Hindlimb muscle (tissue), 1 donor: ENCODE measurements around the gene BRWD1. TPM values are rescaled to one million over a fixed set of nuclear protein-coding genes. Genes with fewer than 3 reads are reported as not detected.

Source experiments
- DNase-seq: peaks from one replicate; pipeline ENCODE4 v3.0.0-alpha.2; 2013
- polyA plus RNA-seq: library from polyadenylated mRNA; unstranded; fragments of 120-200 nt; gene quantifications from one replicate; pipeline ENCODE4 v1.2.1, GENCODE V29; 2013; ENCODE audit not compliant: insufficient read length

BRWD1 gene
- 27.7 TPM for polyA plus RNA-seq

DNA sequence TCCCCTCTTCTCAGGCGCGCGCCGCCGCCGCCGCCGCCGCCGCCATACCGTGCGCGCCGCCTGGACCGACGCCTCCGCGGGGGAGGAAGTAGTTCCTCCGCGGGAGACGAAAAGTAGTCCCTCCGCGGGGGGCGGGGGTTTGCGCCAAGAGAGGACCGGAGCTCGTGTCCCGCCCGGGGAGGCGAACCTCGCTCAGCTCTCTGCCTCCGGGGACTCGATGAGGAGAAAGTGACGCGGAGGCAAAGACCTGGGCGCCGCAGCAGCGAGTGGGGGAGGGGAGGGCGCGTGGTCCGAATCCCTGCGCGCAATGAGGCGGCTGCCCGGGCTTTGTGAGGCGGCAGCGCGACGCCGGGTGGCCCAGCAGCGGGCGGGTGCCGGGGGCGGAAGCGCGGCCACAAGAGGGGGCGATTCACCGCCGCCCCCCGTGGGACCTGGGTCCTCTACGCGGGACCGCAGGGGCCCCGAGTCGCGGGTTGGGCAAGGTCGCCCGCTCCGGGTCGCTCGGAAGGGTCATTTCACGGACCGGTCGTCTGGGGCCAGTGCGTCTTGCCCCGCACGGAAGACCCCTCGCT, at the start of gene BRWD1:
Gene BRWD1, minus strand, starts transcription at position 62 of the 572 bp plus-strand sequence. CDS start 141 bp downstream, outside the sequence.
- DNase-seq = peak; percentile 90

GRCh38 chr21:39362733-39363132, 49.3 kb upstream of the BRWD1 start:
- no peak for DNase-seq

DNA sequence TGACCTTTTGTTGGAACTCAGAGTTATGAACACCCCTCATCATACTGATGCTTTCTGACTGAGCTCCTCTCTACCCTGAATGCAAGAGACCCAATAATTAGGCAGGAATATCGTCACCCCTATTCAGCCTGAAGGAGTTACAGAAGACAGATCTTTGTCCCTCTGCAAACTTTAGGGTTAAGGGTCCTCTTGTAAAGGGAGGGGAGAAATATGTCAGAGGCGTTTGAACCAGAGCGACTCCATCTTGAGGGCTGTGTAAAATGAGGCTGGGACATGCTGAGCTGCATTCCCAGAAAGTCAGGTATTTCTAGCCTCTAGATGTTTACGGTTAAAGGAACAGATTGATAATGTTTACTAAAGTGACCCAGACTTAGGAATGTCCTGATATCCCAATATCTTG, 46.0 kb upstream of the BRWD1 start:
- DNase-seq = no peak

DNA sequence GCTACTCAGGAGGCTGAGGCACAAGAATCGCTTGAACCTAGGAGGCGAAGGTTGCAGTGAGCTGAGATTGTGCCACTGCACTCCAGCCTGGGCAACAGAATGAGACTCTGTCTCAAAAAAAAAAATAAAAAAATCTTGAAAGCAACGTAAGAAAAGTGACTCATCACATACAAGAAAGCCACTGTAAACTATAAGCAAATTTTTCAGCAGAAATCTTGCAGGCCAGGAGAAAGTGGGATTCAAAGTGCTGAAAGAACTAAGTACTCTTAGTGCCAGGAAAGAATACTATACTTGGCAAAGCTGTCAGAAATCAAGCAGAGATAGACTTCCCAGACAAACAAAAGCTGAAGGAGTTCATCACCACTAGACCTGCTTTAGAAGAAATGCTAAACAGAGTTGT, 39.9 kb upstream of the BRWD1 start:
- DNase-seq = no peak

DNA sequence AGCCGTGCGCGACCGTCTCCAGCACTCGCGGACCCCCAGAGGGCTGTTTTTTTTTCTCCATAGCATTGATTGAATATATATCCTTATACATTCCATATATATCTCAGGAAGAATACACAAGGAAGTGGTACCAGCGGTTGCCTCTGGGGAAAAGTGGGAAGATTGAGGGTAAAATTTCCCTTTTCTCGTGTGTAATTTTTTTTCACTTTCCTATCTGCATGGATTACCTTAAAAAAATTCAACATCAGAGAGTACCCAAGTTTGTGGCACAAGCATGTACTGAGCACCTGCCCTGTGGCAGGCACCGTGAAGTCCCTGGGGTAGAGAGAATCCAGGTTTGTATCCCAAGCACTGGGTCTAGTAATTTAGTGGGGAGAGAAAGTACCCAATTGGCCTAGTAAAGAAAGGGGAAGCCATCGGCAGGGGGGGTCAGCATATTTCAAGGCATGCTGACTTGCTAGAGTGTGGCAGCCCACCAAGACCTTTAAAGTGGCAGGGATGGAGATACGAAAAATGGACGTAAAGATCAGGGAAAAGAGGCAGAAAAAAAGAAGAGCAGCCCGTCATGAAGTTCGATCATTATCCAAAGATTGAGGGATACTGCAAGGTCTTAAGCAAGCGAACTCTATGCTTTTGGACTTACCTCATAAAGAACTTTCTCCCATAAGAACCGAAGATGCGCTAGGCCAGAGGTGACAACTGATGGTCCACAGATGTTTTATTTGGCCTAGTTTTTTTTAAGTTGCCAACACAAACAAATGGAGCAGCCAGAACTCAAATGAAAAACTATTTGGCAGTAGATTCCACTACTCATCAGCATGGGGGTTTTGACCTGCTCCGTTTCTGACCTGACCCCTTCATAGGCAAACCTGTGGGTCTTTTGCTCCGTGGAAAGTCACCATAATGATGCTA, 36.9 kb upstream of the BRWD1 start:
- no peak for DNase-seq

GRCh38 chr21:39349211-39350093, 36.0 kb upstream of the BRWD1 start:
- DNase-seq = peak; percentile 97

- DNase-seq = peak; percentile 92
These were observed 35.2 kb upstream of the BRWD1 start, which contains the start of gene HMGN1 for GRCh38 chr21:39348355-39349210. HMGN1 (minus strand) TSS chr21:39349088; CDS start chr21:39348917, 171 bp downstream.

DNA sequence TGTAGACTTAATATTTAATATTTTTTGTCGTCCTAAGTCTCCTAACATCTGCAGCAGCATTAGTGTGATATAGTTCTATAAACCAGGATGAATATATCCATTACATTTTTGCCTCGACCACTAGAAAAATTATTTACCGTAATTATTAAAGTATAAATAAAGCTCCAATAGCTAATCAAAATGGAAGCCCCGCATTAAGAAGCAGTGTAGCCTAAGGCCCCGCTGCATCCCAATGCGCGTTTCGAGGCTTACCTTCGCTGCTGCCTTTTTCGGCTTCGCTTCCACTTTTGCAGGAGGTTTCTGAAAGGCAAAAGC, 34.6 kb upstream of the BRWD1 start:
- no peak for DNase-seq

GRCh38 chr21:39347537-39347936, 34.1 kb upstream of the BRWD1 start:
- DNase-seq = no peak

DNA sequence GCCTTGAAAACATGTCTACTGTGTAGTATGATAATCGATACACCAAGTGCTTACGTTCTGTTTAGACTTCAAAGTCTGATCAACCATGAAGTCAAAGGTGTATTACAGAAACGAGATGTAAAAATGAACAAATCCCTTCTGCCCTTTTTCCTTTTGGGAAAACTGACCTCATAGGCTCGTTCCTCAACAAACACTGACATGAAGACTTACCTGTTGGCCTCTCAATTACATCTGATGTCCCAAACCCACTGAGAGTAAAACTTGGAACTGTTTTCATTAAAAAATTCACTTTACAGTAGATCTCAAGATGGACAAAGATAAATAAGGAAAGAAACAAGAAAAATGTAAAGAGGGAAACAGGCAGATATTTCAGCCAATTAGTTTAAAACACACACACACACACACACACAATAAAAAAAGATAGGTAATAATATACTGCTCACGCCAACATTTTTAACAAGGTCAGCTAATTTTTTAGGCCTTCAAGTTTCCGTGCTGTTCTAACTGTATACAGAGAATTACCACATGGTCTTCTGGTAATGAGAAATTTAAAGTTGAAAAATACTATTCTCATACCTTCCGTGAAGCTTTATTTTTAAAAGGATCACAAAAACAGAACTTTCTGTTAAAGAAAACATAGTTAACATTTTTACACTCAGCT, 33.4 kb upstream of the BRWD1 start:
- no peak for DNase-seq

DNA sequence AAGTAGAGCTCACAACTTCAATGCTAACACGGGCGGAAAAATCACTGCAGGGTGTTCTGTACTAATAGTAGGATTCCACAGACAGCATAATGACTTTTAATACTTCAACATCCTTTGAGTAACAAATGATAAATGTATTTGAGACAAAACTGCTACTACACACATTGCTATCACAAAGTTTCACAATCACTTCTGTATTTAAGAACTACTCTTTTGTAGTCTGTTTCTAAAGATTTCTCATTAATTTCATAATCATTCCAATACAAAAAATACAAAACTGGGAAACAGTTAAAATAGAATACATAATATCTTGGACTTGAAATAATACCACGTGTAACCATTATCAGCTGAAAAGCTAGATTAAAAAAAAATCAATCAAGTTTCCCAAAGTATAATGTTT, 32.8 kb upstream of the BRWD1 start:
- DNase-seq = no peak

DNA sequence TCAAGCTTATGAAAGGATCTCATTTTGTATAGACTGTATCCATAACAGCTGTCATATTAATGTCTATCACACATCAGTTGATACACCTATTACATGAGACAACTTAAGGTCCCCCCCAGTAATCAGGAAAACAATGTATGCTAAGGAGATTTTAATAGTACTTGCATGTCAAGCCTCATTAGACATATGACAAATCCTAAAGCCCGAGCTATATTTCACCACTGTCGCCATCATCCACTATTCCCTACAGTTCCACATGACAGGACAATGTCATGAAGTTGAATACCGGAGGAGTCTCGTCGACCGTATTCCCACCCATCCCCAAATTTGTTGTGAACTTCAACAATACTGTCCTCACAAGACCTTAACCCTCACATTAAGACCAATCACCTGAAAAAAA, 32.0 kb upstream of the BRWD1 start:
- DNase-seq = no peak

- DNase-seq = no peak
These were observed 31.4 kb upstream of the BRWD1 start for GRCh38 chr21:39344848-39345247.

- no peak for DNase-seq
These were observed 28.0 kb upstream of the BRWD1 start for GRCh38 chr21:39341249-39341923.

DNA sequence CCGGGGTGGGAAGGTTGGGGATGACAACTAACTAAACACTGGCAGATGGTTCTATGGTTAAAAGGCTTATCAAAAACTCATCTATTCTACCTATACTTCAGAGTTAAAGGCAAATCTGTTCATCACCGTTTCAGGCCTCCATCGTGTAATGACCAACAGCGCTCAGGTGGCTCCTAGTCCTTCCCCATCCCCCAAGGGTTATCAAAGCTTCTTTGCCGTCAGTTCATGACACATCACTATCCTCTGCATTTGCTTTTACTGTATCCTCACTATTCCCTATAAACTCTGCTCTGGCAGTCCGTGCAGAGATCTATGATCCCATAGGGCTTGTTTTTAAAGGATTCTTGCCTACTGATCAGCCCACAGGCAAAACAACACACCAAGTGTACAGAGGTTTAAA, 27.3 kb upstream of the BRWD1 start:
- DNase-seq = no peak

DNA sequence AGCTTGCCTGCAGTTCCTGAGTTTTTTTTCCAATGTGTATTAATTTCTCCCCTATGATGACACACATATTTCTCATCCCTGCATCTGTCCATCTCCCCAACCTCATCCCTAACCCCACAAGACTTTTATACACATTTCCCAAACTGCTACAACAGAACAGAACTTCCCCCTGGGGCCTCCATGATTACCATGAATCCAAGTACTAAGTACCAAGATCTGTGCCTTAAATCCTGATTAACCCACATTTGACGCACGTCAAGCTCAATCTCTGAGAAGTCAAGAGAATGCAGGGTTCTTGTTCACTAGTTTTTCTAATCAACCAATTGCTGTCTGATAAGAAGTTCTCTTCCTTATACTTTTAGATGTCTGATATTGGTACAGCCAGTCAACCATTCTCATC, 25.8 kb upstream of the BRWD1 start:
- DNase-seq = no peak

DNA sequence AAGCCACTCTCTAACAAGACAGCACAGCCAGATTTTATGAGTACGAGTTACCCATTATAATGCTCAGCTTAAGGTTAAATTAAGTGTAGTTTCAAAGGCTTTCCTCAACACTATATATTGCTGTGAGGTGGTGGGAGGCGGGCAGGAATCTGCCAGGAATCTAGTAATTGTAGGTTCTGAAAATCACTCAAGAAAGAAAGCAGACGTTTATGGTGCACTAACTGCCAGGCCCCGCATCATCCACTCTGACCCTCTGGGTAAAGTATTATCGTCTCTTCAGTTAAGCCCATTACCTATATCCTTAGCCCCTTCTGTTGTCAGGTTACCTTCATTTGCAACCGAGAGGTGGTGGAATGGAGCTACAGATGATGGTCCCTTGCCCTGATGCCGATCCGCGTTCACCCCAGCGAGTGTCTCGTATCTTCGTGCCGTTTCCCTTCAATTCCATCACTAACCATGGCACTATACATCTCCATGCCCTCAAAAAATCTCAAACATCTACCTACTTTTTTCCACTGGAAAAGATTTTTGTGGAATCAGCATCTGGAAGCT, 23.1 kb upstream of the BRWD1 start:
- no peak for DNase-seq

DNA sequence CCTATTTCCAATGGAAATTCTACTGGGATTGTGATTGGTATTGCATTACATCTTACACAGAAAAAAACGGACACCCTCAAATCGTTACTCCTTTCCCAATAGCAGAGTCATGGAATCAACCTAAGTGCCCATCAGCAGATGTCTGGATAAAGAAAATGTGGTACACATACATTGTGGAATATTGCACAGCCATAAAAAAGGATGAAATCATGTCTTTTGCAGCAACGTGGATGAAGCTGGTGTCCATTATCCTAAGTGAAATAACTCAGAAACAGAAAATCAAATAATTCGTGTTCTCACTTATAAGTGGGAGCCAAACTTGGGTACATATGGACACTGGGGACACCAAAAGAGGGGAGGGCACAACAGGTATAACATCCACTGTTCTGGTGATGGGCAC, 21.2 kb upstream of the BRWD1 start:
- DNase-seq = no peak

DNA sequence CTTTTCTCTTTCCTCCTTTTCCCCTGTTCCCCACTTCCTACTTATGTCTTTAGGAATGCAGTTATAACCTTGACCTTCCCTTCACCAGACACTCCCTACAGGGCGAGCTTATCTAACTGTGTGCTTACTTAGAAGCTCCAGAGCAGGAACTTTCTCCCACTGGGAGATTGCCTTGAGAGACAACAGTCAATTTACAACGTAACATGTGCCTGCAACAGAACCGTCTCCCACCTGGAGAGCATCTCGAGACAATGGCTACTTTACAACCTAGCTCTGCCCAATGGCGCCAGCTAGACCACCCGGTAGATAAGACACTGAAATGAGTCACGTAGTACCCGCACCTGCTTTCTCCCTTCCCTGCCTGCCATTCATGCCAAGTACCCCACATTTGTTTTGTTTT, 18.7 kb upstream of the BRWD1 start:
- DNase-seq = no peak

GRCh38 chr21:39330001-39330400, 16.6 kb upstream of the BRWD1 start:
- DNase-seq = no peak

DNA sequence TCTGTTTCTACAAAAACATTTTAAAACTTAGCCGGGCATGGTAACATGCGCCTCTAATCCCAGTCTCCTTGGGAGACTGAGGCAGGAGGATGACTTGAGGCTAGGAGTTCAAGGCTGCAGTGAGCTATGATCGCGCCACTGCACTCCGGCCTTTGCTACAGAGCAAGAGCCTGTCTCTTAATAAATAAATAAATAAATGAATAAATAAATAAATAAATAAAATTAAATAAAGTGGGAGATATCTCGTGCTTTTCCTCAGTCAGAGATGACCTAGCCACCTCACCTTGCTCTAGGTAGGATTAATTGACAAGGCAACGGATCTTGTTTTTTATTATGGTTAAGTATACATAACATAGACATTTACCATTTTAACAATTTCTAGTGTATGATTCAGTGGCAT, 14.3 kb upstream of the BRWD1 start:
- no peak for DNase-seq
